ENCODE results near the gene SUSD1. TPM values are rescaled to one million over a fixed set of nuclear protein-coding genes. Genes with fewer than 3 reads are reported as not detected.
A peak's percentile ranks its signal among the peaks of the same experiment; 100 is the strongest.

SUSD1 gene
- total RNA-seq, 1 donor, result 14.5 TPM

GRCh38 chr9:112087506-112087905 is 87.6 kb downstream of the SUSD1 start:
- Histone ChIP-seq H3K27ac (ENCODE audit: low read depth, low read length) (no peak overlapping the region), H3K4me3 (ENCODE audit: insufficient read depth, low read length) (no peak overlapping the region), H3K4me1 (ENCODE audit: insufficient read depth, low read length) (no peaks in the 10 kb centered on the region), H3K36me3 (ENCODE audit: insufficient read depth, low read length) (no peaks in the 10 kb centered on the region), H2AFZ (ENCODE audit: low read length) (no peak overlapping the region), H3K79me2 (ENCODE audit: insufficient read depth, low read length) (no peaks in the 10 kb centered on the region), H3K4me2 (ENCODE audit: insufficient read depth, low read length) (no peak overlapping the region), H3K9me3 (ENCODE audit: low read depth, low read length) (no peaks in the 10 kb centered on the region), H3K27me3 (ENCODE audit: insufficient read depth, low read length) (no peaks in the 10 kb centered on the region), H4K20me1 (ENCODE audit: insufficient read depth, low read length) (no peaks in the 10 kb centered on the region)
- no peak for DNase-seq (ENCODE audit: insufficient read length, low spot score, missing footprints)
- no peak for TF ChIP-seq CTCF (IDR thresholded peaks at IDR 0.05; ENCODE audit: extremely low read depth, low read depth, low read length)

- Histone ChIP-seq H3K4me1 (ENCODE audit: insufficient read depth, low read length) (no peaks in the 10 kb centered on the region), H3K4me3 (ENCODE audit: insufficient read depth, low read length) (no peak overlapping the region), H3K27ac (ENCODE audit: low read depth, low read length) (no peak overlapping the region), H2AFZ (ENCODE audit: low read length) (no peak overlapping the region), H4K20me1 (ENCODE audit: insufficient read depth, low read length) (no peaks in the 10 kb centered on the region), H3K36me3 (ENCODE audit: insufficient read depth, low read length) (no peaks in the 10 kb centered on the region), H3K79me2 (ENCODE audit: insufficient read depth, low read length) (no peaks in the 10 kb centered on the region), H3K27me3 (ENCODE audit: insufficient read depth, low read length) (no peaks in the 10 kb centered on the region), H3K9me3 (ENCODE audit: low read depth, low read length) (no peaks in the 10 kb centered on the region), H3K4me2 (ENCODE audit: insufficient read depth, low read length) (no peak overlapping the region)
- no peak for DNase-seq (ENCODE audit: insufficient read length, low spot score, missing footprints)
- peak; percentile 49 for TF ChIP-seq CTCF (IDR thresholded peaks at IDR 0.05; ENCODE audit: extremely low read depth, low read depth, low read length)
These were observed 88.5 kb downstream of the SUSD1 start for GRCh38 chr9:112086627-112087026.

GRCh38 chr9:112084907-112085306 is 90.2 kb downstream of the SUSD1 start:
- H3K4me2 ChIP-seq (ENCODE audit: insufficient read depth, low read length), result no peak overlapping the region
- H3K4me3 ChIP-seq (ENCODE audit: insufficient read depth, low read length), result no peak overlapping the region
- no peaks in the 10 kb centered on the region for H3K36me3 ChIP-seq (ENCODE audit: insufficient read depth, low read length)
- no peaks in the 10 kb centered on the region for H3K4me1 ChIP-seq (ENCODE audit: insufficient read depth, low read length)
- H3K9me3 ChIP-seq (ENCODE audit: low read depth, low read length), result no peaks in the 10 kb centered on the region
- H2AFZ ChIP-seq (ENCODE audit: low read length), result no peak overlapping the region
- no peaks in the 10 kb centered on the region for H3K79me2 ChIP-seq (ENCODE audit: insufficient read depth, low read length)
- no peak for DNase-seq (ENCODE audit: insufficient read length, low spot score, missing footprints)
- no peaks in the 10 kb centered on the region for H4K20me1 ChIP-seq (ENCODE audit: insufficient read depth, low read length)
- TF ChIP-seq CTCF (IDR thresholded peaks at IDR 0.05; ENCODE audit: extremely low read depth, low read depth, low read length), result no peak
- H3K27me3 ChIP-seq (ENCODE audit: insufficient read depth, low read length), result no peaks in the 10 kb centered on the region
- H3K27ac ChIP-seq (ENCODE audit: low read depth, low read length), result no peak overlapping the region

- Histone ChIP-seq H3K36me3 (ENCODE audit: insufficient read depth, low read length) (no peaks in the 10 kb centered on the region), H4K20me1 (ENCODE audit: insufficient read depth, low read length) (no peaks in the 10 kb centered on the region), H3K4me3 (ENCODE audit: insufficient read depth, low read length) (no peak overlapping the region), H2AFZ (ENCODE audit: low read length) (no peak overlapping the region), H3K4me2 (ENCODE audit: insufficient read depth, low read length) (no peak overlapping the region), H3K27ac (ENCODE audit: low read depth, low read length) (no peak overlapping the region), H3K79me2 (ENCODE audit: insufficient read depth, low read length) (no peaks in the 10 kb centered on the region), H3K27me3 (ENCODE audit: insufficient read depth, low read length) (no peaks in the 10 kb centered on the region), H3K4me1 (ENCODE audit: insufficient read depth, low read length) (no peaks in the 10 kb centered on the region), H3K9me3 (ENCODE audit: low read depth, low read length) (no peaks in the 10 kb centered on the region)
- no peak for TF ChIP-seq CTCF (IDR thresholded peaks at IDR 0.05; ENCODE audit: extremely low read depth, low read depth, low read length)
- no peak for DNase-seq (ENCODE audit: insufficient read length, low spot score, missing footprints)
These were observed 90.8 kb downstream of the SUSD1 start for GRCh38 chr9:112084334-112084733.

Data from osteoblast (primary cell).